ENCODE measurements around the gene FGD4. TPM values are rescaled to one million over a fixed set of nuclear protein-coding genes. Genes with fewer than 3 reads are reported as not detected.

The FGD4 gene
- total RNA-seq, 1 experiment from 2014 or later = 13.9 TPM

GRCh38 chr12:32400114-32400672 lies 835 bp downstream of the FGD4 start:
- peak; percentile 50 for DNase-seq (ENCODE audit: low read depth)
- in situ Hi-C loops (cut with HindIII; ENCODE audit: low pct_unique_long_range_greater_than_20kb, low sequenced_read_pairs) = no loop called here

- peak; percentile 48 for DNase-seq (ENCODE audit: low read depth)
- in situ Hi-C loops (cut with HindIII; ENCODE audit: low pct_unique_long_range_greater_than_20kb, low sequenced_read_pairs) = no loop called here
These were observed 1.5 kb downstream of the FGD4 start for GRCh38 chr12:32400866-32401265.

- DNase-seq (ENCODE audit: low read depth) = no peak
- in situ Hi-C loops (cut with HindIII; ENCODE audit: low pct_unique_long_range_greater_than_20kb, low sequenced_read_pairs) = no loop called here
These were observed 2.8 kb downstream of the FGD4 start for GRCh38 chr12:32402170-32402569.

- in situ Hi-C loops (cut with HindIII; ENCODE audit: low pct_unique_long_range_greater_than_20kb, low sequenced_read_pairs) = no loop called here
- DNase-seq (ENCODE audit: low read depth) = no peak
These were observed 3.6 kb downstream of the FGD4 start for GRCh38 chr12:32402946-32403345.

- in situ Hi-C loops (cut with HindIII; ENCODE audit: low pct_unique_long_range_greater_than_20kb, low sequenced_read_pairs) = no loop called here
- DNase-seq (ENCODE audit: low read depth) = no peak
These were observed 8.4 kb downstream of the FGD4 start for GRCh38 chr12:32407795-32408194.

GRCh38 chr12:32413412-32413811 lies 14.1 kb downstream of the FGD4 start:
- DNase-seq (ENCODE audit: low read depth) = no peak
- in situ Hi-C loops (cut with HindIII; ENCODE audit: low pct_unique_long_range_greater_than_20kb, low sequenced_read_pairs) = no loop called here

GRCh38 chr12:32418221-32418620 lies 18.9 kb downstream of the FGD4 start:
- in situ Hi-C loops (cut with HindIII; ENCODE audit: low pct_unique_long_range_greater_than_20kb, low sequenced_read_pairs) = no loop called here
- DNase-seq (ENCODE audit: low read depth) = no peak

- in situ Hi-C loops (cut with HindIII; ENCODE audit: low pct_unique_long_range_greater_than_20kb, low sequenced_read_pairs) = no loop called here
These were observed 19.7 kb downstream of the FGD4 start for GRCh38 chr12:32418903-32419519.

GRCh38 chr12:32419520-32419960 lies 20.2 kb downstream of the FGD4 start:
- DNase-seq (ENCODE audit: low read depth) = no peak
- in situ Hi-C loops (cut with HindIII; ENCODE audit: low pct_unique_long_range_greater_than_20kb, low sequenced_read_pairs) = no loop called here

More at GRCh38 chr12:32418903-32419519, 19.7 kb downstream of the FGD4 start:
- DNase-seq (ENCODE audit: low read depth) = no peak

GRCh38 chr12:32420356-32420755 lies 21.0 kb downstream of the FGD4 start:
- DNase-seq (ENCODE audit: low read depth) = no peak
- in situ Hi-C loops (cut with HindIII; ENCODE audit: low pct_unique_long_range_greater_than_20kb, low sequenced_read_pairs) = no loop called here

- in situ Hi-C loops (cut with HindIII; ENCODE audit: low pct_unique_long_range_greater_than_20kb, low sequenced_read_pairs) = no loop called here
- no peak for DNase-seq (ENCODE audit: low read depth)
These were observed 24.2 kb downstream of the FGD4 start for GRCh38 chr12:32423559-32423958.

GRCh38 chr12:32431025-32431424 lies 31.7 kb downstream of the FGD4 start:
- in situ Hi-C loops (cut with HindIII; ENCODE audit: low pct_unique_long_range_greater_than_20kb, low sequenced_read_pairs) = no loop called here
- DNase-seq (ENCODE audit: low read depth) = no peak

- in situ Hi-C loops (cut with HindIII; ENCODE audit: low pct_unique_long_range_greater_than_20kb, low sequenced_read_pairs) = no loop called here
- peak; percentile 62 for DNase-seq (ENCODE audit: low read depth)
These were observed 36.8 kb downstream of the FGD4 start for GRCh38 chr12:32435921-32436705.

- in situ Hi-C loops (cut with HindIII; ENCODE audit: low pct_unique_long_range_greater_than_20kb, low sequenced_read_pairs) = no loop called here
- DNase-seq (ENCODE audit: low read depth) = peak; percentile 88
These were observed 37.7 kb downstream of the FGD4 start for GRCh38 chr12:32437095-32437515.

- DNase-seq (ENCODE audit: low read depth) = no peak
- in situ Hi-C loops (cut with HindIII; ENCODE audit: low pct_unique_long_range_greater_than_20kb, low sequenced_read_pairs) = no loop called here
These were observed 40.9 kb downstream of the FGD4 start for GRCh38 chr12:32440120-32440865.

GRCh38 chr12:32443491-32443890 lies 44.1 kb downstream of the FGD4 start:
- DNase-seq (ENCODE audit: low read depth) = no peak
- in situ Hi-C loops (cut with HindIII; ENCODE audit: low pct_unique_long_range_greater_than_20kb, low sequenced_read_pairs) = no loop called here

- peak; percentile 91 for DNase-seq (ENCODE audit: low read depth)
- in situ Hi-C loops (cut with HindIII; ENCODE audit: low pct_unique_long_range_greater_than_20kb, low sequenced_read_pairs) = no loop called here
These were observed 45.5 kb downstream of the FGD4 start for GRCh38 chr12:32444895-32445294.

GRCh38 chr12:32445356-32445755 lies 46.0 kb downstream of the FGD4 start:
- no peak for DNase-seq (ENCODE audit: low read depth)
- in situ Hi-C loops (cut with HindIII; ENCODE audit: low pct_unique_long_range_greater_than_20kb, low sequenced_read_pairs) = no loop called here
